ENCODE results near the gene MRPL28.
A peak's percentile ranks its signal among the peaks of the same experiment; 100 is the strongest.
"Not testable (repeated sequence)": the region's sequence is repeated elsewhere in the genome, so short reads cannot be mapped to it uniquely, and the experiment has no call there.

MRPL28 gene

DNA sequence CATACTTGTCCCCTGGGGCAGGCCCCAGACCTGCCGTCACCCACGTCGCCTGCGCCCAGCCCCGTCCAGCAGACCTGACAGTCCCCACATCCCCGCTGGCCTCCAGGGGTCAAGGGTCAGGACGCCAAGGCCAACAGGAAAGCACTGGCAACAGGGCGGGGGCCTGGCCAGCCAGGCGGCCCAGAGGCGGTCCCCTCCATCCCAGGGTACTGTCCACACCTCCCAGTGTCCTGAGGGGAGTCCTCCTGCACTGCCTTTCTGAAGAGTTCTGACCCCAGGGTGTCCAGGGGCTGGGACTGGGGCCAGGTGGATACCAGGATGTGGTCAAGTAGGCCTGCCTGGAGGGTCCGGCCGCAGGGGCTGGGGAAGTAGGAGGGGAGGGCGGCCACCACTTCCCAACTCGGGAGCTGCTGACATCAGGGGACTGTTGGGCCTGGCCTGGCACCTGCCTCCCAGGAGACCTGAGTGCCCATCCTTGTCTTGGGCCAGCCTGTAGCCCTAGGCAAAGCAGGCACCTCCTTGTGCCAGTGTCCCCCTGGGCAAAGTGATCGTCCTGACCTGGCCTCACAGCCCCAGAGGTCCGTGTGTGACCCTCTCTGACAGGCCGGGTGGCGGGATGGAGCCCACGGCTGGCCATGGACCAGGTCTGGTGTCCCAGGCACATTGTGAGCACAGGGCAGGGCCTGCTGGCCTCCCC lies 11.1 kb downstream of the MRPL28 start:
- no peak for DNase-seq

DNA sequence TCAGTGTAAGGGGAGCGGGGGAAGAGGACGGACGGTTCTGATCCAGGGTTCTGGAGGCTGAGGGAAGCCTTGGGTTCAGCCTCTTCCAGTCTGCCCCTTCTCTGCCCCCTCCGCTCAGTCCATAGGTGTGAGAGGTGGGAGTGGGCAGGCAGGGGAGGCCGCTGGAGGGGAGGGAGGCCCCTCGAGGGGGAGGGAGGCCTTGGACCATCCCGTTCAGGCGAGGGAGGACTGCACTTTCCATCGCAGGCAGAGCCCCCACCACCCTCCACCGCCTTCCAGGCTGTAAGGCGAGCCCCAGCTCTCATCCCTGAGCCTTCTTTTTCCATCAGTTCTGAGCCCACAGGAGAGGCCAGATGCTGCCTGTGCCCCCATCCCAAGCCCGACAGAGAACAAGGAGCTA lies 13.6 kb downstream of the MRPL28 start:
- DNase-seq: no peak

DNA sequence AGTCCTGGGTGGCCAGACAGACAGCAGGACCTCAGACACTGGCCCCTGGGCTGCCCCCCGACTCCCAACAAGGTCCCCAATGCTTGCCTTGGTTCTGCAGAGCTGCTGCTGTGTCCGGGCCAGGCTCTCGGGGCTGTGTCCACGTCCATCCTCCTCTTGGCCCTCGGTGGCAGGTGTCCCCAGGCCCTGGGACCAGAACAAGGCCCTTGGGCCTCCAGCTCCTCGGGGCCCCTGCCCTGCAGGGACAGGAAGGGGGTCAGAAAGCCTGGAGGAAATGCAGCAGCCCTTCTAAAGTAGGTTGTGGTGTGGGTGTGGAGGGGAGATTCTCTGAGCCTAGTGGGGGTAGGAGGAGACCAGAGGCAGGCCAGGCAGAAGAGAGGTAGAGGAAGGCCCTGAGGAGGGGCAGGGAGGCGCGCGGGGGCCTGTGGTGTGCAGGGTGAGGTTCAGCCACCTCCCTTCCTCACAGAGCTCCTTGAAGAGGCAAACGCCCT lies 15.3 kb downstream of the MRPL28 start:
- no peak for DNase-seq

DNA sequence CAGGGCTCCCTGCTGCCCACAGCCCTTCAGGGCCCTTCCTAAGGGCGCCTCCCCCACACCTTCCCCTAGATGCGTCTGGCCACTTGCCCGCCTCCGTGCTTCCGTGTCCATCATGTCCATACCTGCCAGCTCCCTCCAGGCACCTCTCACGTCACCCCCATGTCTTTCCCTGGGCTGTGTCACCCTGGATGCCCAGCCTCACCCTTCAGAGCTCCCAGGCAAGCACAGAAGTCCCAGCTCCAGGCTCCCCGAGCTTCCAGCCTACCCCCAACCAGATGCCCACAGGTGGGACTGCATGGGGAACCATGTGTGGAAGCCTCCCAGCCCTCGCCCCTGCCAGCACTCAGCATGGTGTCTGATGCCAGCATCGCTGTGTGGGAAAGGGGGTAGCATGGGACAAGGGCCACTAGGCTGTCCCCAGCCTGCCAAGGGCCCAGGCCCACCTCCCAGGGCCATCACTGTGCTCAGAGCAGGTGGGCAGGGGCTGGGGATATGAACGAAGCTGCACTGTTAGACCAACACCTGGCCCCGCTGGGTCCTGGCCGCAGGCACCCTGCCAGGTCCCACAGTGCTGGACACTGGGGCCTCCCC lies 16.0 kb downstream of the MRPL28 start:
- DNase-seq: no peak

DNA sequence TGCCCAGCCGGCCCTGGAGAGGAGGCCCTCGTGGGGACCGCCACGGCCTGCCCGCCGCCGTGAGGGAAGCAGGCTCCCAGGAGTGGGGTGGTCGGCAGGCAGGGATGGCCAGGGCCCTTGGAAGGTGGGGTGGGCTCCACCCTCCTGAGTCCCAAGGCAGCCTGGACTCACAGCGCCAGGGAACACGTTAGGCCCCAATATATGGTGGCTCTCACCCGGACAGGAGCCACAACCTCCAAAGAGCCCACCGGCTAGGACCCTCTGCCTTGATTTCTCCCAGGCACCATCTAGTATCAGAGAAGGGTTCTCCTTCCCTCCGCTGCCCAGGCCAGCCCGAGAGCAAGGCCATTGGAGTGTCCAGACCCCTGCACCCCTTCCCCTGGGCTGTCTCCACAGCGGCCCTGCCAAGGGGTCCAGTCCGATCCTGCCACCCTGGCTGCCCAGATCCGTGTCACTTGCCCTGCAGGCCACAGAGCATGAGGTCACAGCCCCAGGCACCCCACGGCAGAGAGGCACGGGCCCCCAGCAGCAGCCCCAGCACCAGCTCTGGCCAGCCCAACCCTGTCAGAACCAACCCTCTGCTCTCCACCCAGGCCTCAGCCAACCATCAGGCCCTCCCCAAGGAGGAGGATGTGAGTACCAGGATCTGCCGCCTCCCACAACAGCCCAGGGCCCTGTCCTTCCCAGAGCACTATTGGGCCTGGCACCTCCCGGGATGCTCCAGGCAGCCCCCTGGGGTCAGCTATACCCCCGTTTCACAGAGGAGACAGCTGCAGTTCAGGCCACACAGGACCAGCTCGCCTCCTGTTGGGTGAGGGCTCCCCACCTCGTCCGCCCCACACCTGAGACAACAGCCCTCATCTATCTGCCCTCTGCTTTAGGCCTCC lies 16.7 kb downstream of the MRPL28 start:
- DNase-seq: no peak

DNA sequence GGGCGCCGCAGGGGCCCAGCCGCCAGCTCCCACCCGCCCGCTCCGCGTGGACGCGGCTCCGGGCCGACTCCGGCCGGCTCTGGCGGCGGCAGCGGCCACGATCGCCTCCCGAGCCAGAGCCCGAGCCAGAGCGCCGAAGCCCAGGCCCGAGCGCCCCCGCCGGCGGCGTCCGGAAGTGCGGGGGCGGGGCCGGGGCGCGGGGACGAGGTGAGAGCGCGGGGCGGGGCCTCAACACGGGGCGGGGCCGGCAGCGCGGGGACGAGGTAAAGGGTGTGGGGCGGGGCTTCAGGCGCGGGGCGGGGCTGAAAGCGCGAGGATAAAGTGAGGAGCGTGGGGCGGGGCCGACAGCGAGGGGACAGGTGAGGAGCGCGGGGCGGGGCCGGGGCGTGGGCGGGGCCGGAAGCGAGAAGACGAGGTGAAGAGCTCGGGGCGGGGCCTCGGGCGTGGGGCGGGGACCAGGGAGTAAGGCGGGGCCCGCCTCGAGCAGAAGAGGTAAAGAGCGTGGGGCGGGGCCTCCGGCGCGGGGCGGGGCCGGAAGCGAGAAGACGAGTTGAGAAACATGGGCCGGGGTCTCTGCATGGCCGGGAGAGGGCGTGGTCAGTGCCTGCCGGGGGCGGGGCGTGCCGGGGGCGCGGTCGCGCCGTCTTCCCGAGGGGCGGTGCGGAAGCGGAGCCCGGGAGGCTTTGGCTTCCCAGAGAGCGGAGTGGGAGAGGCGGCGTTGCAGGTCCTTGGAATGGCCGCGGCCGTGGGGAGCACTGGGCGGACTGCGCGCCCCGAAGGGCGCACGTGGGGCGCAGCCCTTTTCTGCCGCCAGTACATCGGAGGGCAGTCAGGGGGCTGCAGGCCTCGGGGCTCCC lies 17.6 kb downstream of the MRPL28 start, which contains the start of gene AXIN1:
Gene AXIN1 (minus strand): TSS at position 177 of the 857 bp plus-strand sequence. CDS start 5,698 bp downstream, outside the sequence.
- DNase-seq: peak; percentile 99

DNA sequence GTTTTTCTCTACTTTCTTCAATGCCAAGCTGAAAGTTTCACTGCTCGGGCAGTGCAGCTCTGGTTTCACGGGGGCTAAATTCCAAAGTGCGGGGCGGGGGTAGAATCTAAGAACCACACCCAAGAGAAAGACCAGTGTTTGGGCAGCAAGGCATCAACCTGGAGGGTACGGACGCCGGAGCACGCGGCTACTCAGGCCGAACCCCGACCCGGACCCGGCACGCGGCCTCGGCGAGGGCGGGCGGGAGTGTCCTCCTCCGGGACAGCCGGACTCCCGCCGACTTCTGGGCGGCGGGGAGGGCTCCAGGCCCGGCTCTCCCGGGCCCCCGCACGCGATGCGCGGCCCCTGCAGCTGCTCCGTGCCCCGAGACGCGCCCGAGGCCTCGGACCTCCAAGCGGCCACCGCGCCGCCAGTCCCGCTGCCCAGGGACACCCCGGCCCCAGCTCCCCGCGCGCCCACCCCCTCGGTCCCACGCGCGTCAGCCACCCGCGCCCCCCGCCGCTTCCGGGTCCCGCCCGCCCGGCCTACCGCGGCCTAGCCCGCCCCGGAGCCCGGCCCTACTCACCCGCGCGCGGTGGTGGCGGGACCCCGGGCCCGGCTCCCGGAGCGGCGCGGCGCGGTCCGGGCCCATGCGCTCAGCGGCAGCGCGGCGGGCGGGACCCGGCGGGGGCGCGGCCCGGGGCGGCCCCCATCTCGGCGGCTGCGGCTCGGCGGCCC lies 18.4 kb downstream of the MRPL28 start:
- DNase-seq: no peak

DNA sequence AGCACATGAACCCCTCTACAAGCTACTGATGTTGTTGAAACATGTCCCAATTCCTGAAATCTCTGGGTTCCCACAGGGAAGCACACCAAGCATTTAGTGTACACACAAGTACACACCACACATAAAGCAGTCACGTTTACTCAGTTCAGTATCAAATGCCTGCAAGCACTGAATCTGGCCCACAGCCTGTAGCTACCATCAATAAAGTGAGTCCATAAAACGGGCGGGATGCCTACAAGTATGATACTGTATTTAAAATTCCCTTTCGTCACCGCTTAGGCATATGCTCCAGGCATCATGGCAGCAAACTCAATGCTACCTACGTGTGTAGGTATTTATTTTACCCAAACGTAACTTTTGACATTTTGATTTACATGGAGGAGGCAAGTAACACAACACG lies 20.1 kb downstream of the MRPL28 start:
- DNase-seq: no peak

DNA sequence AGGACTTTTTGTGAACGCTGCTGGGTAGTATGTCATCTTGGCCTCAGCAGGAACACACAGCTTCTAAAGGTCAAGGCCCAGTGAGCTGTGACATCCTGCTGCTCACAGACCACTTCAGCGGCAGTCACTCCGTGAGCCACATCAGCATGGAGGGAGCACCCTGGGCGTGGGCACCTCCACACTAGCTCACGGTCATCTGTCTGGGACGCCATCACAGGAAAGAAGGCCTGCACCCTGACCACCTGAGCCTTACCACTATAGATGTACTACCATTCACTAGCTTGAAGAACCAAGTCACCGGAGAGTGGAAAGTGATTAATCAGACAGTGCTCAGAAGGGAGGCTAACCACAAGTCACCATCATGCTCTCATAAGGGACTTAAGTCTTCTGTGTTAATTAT lies 21.1 kb downstream of the MRPL28 start:
- no peak for DNase-seq

DNA sequence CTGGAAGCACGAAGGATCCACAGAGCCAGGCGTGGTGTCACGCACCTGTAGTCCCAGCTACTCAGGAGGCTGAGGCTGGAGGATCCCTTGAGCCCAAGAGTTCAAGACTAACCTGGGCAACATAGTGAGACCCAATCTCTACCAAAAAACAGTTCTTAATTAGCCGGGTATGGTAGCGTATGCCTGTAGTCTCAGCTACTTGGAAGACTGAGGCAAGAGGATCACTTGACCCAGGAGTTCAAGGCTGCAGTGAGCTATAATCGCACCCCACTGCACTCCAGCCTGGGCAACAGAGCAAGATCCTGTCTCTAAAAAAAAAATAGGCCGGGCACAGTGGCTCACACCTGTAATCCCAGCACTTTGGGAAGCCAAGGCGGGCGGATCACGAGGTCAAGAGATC lies 21.8 kb downstream of the MRPL28 start:
- not testable (repeated sequence) for DNase-seq

DNA sequence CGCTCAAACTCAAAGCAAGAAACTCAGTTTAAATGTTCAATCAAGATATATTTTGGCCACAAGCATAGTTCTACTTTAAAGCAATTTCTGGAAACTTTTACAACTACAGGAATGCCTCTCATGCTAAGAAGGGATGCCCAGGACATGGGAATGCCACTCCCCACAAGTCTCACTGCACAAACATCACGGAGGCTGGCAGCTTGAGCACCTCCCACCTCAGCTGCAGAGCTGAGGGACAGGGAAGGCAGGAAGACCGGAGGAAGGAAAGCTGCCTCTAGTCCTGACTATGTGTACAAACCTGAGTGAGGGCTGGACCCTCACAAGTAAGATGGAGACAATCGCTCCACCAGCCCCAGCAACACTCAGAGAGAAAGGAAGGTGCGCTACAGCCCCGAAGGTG lies 23.1 kb downstream of the MRPL28 start:
- no peak for DNase-seq

DNA sequence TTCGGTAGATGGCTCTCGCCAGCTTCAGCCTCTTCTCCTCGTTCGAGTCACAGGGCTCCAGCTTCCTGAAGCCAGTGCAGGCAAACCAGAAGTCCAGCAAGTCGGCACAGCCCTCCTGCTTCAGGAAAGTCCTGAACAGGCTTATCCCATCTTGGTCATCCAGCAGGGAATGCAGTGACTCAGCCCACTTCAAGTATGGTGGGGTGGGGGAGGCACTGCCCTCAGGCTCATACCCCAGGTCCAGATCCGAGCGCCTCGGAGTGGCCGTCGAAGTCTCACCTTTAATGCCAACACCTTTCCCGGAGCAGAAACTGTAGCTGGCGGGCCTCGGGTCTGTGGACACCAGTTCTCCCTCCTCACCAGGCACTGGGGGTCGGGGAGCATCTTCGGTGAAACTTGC lies 23.8 kb downstream of the MRPL28 start:
- no peak for DNase-seq

DNA sequence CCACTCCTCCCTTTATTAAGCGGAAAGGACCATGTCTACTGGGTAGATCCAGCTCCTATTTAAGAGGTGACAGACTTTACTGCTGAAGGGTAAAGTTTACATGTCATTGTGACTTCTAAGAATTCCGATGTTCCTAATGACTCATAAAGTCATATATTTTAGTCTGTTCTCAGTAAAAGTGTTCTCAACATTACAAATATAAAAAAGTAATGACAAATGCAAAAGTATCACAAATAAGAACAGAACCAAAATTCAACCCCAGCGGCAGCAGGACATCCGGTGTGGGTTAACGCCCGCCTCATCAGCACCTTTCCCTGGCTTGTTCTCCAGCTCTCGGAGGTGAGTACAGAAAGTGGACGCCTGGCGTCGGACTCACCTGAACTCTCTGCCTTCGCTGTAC lies 24.6 kb downstream of the MRPL28 start:
- no peak for DNase-seq

DNA sequence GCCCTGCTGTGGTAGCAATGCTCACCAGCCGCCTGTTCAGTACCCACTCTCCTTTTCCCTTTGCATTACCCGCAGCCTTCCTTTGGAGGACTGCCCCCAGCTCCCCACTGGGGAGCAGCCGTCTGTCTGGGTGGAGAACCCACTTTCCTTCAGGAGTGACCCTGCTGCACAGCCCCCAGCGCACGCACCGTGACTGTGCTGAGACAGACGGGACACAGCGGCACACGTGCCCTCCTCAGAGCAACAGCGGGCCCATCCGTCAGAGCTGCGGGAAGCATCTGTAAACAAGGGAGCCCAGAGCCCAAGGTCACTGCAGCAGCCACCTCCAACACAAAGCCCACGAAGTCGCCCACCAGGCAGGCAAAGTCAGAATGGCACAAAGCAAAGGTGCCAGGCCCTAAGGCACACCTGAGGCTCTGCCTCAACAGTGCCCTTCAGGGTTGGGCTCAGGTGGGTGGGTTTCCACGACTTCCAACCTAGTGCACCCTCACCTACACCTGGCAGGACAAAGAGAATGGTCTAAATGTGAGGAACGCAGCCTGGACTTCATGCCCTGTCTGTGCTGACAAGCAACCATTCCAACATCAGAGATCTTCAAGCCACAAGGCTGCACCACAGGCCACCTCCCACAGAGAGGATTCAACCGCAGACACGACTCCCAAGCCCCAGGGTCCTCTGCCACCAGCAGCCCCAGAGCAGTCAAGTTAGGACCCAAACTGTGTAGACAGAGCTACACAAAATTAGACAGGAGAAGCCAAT lies 27.7 kb downstream of the MRPL28 start:
- no peak for DNase-seq

DNA sequence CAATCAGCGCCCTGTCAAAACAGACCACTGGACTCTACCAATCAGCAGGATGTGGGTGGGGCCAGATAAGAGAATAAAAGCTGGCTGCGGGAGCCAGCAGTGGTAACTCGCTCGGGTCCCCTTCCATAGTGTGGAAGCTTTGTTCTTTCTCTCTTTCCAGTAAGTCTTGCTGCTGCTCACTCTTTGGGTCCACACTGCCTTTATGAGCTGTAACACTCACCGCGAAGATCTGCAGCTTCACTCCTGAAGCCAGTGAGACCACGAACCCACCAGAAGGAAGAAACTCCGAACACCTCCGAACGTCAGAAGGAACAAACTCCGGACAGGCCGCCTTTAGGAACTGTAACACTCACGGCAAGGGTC lies 28.4 kb downstream of the MRPL28 start:
- DNase-seq: not testable (repeated sequence)

DNA sequence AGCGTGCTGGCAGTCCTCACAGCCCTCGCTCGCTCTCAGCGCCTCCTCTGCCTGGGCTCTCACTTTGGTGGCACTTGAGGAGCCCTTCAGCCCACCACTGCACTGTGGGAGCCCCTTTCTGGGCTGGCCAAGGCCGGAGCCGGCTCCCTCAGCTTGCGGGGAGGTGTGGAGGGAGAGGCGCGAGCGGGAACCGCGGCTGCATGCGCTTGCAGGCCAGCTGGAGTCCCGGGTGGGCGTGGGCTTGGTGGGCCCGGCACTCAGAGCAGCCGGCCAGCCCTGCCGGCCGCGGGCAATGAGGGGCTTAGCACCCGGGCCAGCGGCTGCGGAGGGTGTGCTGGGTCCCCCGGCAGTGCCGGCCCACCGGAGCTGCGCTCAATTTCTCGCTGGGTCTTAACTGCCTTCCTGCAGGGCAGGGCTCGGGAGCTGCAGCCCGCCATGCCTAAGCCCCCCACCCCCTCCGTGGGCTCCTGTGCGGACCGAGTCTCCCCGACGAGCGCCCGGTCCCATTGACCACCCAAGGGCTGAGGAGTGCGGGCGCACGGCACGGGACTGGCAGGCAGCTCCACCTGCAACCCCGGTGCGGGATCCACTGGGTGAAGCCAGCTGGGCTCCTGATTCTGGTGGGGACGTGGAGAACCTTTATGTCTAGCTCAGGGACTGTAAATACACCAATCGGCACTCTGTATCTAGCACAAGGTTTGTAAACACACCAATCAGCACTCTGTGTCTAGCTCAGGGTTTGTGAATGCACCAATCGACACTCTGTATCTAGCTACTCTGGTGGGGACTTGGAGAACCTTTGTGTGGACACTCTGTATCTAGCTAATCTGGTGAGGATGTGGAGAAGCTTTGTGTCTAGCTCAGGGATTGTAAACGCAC lies 29.0 kb downstream of the MRPL28 start:
- DNase-seq: not testable (repeated sequence)

DNA sequence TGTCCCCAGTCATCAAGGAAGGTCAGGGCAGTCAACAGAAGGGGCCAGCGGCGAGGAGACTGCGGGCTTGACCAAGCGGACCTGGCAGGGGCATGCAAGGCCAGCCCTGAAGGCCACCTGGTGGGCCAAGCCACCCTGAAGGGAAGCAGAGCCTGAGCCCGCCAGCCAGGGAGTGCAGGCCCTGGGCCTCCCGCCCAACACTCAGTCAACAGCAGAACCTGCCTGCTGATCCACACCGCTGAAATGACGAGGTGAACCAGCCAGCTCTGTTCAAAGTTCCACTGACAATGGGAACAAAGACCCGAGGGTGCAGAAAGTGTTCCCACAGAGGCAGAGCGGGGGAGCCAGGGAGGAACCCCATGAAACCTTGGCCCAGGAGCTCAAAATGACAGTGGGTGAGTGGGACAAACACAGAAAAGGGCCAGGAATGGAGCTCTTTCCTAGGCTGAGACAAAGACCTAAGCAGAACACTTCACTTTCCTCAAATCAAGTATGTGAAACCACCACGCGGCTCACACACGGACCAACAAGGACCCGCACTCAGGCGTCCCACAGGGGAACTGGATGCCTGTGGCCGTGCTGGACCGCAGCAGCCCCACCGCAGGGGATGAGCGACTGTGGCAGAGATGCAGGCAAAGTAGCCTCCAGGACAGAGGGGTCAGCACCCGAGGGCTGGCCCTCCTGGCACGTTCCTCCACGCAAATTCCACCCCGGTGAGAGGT lies 29.8 kb downstream of the MRPL28 start:
- no peak for DNase-seq

DNA sequence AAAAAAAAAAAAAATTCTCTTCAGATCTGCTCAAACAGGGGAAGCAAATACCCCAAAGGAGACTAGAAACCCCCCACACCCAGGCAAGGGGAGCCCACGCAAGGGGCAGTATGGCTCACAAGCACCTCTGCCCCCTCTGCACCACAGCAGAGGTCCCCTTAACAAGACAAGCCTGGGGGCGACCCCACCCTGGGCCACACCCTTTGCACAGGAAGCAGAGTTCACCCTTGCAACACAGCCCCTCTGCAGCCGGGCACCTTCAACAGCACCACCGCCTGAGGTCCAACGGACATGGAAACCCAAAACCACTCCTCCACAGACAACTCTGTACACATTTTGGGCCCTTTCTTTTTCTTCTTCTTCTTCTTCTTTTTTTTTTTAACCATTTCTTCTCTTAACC lies 30.7 kb downstream of the MRPL28 start:
- DNase-seq: no peak

DNA sequence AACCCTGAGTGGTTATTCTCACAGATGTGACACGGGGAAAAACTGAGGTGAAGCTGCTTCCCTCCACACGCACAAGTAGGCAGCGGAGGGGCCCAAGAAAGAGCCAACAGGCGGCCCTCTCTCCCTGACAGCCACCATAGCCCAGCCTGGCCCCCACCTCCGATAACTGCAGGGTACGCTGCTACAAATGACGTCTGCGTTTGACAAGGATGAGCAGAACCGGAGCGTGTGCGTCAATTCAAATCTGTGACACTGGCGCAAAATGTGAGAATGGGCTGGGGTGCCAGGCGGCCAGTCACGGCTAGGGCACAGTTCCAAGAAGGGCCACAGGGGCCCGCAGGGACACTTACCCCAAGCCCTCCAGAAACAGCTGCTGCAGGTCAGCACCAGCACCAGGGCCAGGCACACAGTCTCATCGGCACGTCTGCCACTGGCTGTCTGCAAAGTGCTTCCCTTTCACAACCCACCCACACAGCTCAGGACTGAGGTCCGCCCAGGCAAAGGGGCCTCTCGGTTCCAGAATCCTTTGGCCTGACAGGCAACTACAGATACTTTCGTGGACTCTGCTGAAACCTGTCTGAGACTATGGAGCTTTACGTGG lies 32.3 kb downstream of the MRPL28 start:
- DNase-seq: no peak
